HEK293 (cell line): Measurements from ENCODE around the gene SLX9.

Experiments
- PRDM1 ChIP-seq: fragments of 450-650 bp; formaldehyde crosslinking; IDR thresholded peaks from 2 replicates; pipeline ENCODE4; 2016; ENCODE audit warnings: missing biosample characterization, missing genetic modification characterization
- ZBTB1 ChIP-seq: fragments of 450-650 bp; formaldehyde crosslinking; IDR thresholded peaks from 2 replicates; pipeline ENCODE4 v1.5.1; 2016; ENCODE audit warnings: missing biosample characterization, missing genetic modification characterization
- ZNF555 ChIP-seq: fragments of 450-650 bp; formaldehyde crosslinking; conservative IDR thresholded peaks from 2 replicates; pipeline ENCODE4 v1.5.1; 2017; ENCODE audit warnings: missing biosample characterization, mild to moderate bottlenecking, missing genetic modification characterization, inconsistent platforms
- ZNF747 ChIP-seq: fragments of 450-650 bp; formaldehyde crosslinking; IDR thresholded peaks from 2 replicates; pipeline ENCODE4 v1.5.1; 2016; ENCODE audit warnings: missing biosample characterization, missing genetic modification characterization

- no peak for TF ChIP-seq ZNF747 (tag by site-specific recombination)
- TF ChIP-seq PRDM1 = no peak
- no peak for TF ChIP-seq ZBTB1 (tag by site-specific recombination)
- no peak for TF ChIP-seq ZNF555 (tag by site-specific recombination)
Observed at GRCh38 chr21:44935533-44935927, 4.3 kb upstream of the SLX9 start.
